Stimulated activated CD4-positive, alpha-beta T cell treated with anti-CD3 and anti-CD28 coated beads, Interleukin-15, amount 100 ng/mL, for 24 hours (primary cell): ENCODE measurements around the gene LIN37.

ENCODE experiments used
- DNase-seq: peaks from one replicate; pipeline ENCODE4 v3.0.0-alpha.2; 2020

LIN37 gene

DNA sequence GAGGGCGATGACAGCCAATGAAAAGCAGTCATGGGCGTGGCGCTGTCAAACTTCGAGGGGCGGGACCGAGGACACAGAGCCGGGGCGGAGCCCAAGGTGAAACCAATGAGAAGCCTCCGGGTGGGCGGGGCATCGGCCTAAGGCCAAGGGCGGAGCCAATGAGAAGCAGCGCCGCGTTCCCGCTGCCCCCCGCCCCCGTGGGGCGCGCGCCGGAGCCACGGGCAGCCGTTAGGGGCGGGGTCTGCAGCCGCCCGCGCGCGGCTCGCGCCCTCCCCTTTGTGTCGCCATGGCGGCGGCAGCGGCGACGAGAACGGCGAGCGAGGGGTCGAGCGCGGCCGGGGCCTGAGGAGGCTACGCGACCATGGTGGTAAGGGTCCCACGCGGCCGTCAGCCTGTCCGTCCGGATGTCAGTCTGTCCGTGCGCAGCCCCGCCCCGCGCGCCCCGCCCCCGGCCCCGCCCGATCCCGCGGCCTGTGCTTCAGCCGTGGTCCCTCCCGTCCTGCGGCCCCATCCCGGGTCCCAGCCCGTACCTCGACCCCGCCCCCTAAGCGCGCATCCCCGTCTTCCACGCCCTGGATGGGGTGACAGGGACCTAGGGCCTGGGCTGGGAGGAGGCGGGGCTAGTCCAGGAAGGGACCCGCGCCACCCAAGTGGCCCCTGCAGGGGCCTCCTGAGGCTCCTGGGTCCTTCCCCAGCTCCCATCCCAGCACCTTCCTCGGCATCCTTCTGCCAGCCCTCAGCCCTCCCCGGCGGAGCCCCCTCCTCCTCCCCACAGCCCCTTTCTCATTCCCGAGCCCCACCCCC, 27.1 kb downstream of the LIN37 start, which contains the start of gene ARHGAP33:
ARHGAP33 (plus strand) TSS at position 267 of the 804 bp plus-strand sequence; CDS start at position 362, 95 bp downstream.
- DNase-seq: peak; percentile 100

DNA sequence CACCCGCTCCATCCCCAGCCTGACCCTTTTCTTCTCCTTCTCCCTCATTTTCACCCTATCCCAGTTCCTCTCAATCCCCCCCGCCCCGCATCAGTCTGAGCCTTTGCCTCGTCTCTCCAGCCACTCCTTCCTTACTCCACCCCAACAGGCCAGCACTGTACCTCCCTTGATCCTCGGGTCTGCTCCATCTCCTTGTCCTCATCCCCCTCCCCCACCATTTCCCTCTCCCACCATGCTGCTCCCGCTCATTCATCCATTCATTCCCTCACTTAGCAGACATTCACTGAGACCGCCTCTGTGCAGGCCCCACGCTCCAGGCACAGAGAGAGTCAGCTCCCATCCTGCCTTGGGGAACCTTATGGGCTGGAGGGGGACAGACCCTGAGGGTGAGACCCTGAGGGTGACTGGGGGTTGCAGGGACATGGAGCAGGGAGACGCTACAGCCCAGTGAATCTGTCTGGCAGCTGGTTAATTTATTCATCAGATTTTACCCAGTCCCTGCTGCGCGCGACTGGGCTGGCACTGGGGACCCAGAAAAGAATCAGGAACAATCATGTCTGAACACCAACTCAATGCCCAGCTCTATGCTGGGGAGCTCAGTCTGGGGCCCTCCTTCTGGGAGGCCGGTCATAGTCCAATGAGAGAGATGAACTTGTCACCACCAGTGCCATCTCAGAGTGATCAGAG, 27.9 kb downstream of the LIN37 start:
- DNase-seq: no peak

DNA sequence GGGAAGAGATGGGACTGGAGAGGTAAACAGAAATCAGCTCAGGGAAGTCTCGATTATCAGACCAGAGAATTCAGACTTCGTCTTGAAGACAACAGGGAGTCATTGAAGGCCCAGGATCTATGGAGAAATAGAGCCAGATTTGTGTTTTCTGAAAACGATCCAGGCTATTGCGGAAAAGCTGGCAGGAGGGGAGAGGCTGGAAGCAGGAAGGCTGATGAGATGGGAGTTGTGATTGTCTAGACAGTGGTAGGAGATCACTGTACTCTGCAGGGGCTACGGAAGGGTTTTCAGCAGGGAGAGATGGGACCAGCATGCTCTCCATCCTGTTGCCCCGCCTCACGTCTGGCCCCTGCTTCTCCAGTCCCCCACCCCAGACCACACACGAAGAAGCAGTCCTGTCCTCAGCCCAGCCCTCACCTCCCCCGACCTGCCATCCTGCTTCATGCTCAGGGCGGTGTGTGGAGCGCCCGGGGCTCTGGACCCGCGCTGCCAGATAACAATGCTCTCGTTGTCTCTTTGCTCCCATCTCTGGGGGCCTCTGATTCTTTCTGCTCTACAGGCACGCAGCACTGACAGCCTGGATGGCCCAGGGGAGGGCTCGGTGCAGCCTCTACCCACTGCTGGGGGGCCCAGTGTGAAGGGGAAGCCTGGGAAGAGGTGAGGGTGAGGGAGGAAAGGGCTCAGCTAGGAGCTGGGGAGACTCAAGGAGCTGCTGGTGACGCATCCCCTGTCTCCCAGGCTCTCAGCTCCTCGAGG, 28.9 kb downstream of the LIN37 start:
- DNase-seq: no peak

DNA sequence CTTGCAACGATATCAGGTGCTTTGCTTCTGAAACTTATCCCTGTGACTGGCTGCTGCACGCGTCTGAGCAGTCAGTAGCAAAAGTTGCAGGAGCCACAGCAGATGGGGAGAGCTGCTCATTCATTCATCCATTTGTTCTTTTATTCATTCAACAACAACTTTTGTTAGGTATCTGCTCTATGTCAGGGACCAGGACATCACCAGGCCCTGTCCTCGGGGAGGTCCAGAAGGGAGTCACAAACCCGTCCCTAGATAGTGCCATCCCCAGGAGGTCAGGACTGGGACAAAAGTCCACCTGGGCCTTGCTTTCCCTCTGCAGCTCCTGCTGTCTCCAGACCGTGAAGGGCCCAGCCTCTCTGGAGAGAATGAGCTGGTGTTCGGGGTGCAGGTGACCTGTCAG, 29.6 kb downstream of the LIN37 start:
- no peak for DNase-seq

DNA sequence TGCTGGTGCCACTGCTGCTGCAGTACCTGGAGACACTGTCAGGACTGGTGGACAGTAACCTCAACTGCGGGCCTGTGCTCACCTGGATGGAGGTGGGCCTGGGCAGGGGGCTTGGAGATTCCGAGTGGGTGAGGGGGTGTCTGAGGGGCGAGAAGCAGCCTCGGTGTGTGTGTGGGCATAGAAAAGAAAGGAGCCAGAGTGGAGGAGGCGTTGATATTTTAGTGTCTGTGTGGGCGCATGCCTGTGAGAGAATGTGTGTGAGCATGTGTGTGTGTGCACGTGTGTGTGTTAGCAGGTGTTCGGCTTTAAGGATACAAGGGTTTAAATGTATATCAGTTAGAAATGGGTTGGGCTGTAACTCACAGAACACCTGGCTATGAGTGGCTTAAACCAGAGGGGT, 30.7 kb downstream of the LIN37 start:
- DNase-seq: no peak

DNA sequence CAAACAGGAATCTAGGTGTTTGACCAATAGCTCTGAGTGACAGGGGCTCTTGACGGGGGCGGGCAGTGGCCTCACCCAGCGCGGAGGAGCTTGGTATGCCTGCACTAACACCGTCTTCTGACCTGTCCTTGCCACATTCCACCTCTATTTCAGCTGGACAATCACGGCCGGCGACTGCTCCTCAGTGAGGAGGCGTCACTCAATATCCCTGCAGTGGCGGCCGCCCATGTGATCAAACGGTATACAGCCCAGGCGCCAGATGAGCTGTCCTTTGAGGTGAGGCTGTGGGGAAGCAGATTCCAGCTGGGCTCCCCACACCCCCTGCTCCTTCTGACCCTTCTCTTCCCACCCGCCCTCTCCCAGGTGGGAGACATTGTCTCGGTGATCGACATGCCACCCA, 31.7 kb downstream of the LIN37 start:
- DNase-seq: no peak

DNA sequence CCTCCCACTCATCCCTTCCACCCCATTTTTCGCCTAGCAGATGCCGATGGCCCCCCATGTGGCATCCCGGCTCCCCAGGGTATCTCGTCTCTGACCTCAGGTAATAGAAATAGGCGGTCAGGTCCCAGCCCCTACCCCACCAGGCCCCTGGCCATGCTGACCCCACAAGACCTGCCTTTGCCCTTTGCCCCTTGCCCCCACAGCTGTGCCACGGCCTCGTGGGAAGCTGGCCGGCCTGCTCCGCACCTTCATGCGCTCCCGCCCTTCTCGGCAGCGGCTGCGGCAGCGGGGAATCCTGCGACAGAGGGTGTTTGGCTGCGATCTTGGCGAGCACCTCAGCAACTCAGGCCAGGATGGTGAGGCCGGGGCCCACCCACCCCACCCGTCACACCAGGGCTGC, 32.3 kb downstream of the LIN37 start:
- no peak for DNase-seq

DNA sequence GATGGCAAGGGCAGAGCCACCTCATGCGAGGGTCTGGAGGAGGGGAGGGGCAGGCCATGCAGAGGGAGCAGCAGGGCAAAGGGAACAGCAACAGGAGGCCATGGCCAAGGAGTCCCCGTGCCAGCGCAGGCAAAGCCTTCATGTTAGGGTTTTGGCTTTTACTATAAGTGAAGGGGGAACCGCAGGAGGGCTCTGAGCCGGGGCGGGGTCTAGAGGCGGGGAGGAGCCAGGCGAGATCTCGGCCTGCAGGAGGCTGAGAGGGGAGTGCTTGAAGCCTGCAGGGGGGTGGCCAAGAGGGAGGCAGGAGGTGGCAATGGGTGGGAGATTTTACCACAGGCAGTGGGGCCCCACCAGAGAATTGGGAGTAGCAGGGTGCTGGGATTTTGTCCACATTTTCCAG, 33.3 kb downstream of the LIN37 start:
- DNase-seq: no peak

DNA sequence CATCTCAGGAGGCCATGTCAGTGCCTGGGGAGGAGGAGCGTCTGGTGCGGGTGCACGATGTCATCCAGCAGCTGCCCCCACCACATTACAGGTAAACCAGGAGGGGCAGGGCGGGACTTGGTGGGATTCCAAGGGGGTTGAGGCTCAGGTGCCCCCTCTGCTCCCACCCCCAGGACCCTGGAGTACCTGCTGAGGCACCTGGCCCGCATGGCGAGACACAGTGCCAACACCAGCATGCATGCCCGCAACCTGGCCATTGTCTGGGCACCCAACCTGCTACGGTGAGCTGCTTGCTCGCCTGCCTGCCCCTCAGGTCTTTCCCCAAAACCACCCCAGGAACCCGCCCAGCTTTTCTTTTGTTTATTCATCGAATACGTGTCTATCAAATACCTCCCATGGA, 34.2 kb downstream of the LIN37 start:
- DNase-seq: no peak

DNA sequence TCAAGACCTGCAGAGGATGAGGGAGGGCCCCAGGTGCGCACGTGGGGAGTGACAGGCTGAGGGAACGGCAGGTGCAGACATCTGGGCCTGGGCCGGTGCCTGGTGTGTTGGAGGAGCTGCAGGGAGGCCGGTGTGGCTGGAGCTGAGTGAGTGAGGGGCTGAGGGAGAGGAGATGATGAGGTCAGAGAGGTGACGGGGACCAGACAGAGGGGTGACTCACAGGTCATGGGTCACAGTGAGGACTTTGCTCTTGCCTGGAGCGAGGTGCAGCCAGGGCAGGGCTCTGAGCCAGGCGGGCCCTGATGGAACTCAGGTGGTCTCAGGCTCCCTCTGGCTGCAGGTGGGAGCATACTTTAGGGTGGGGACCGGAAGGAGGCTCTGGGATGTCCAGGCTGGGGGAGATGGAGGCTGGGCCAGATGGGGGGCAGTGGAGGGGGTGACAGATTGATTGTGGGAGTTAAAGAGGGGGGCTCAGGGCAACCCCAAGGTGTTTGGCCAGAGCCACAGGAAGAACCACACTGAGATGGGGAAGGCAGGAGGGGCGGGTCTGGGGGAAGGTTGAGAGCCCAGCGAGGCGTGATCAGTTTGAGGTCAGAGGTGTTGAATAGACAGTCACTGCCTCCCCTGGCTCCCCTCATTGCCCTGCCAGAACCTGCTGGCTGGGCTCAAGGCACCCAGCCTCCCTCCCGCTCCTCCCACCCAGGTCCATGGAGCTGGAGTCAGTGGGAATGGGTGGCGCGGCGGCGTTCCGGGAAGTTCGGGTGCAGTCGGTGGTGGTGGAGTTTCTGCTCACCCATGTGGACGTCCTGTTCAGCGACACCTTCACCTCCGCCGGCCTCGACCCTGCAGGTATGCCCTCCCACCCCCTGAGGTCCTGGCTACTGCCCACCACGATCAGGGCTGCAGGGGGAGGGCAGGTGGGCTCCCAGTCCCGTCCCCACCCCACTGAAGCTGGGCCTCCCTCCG, 35.4 kb downstream of the LIN37 start:
- no peak for DNase-seq

DNA sequence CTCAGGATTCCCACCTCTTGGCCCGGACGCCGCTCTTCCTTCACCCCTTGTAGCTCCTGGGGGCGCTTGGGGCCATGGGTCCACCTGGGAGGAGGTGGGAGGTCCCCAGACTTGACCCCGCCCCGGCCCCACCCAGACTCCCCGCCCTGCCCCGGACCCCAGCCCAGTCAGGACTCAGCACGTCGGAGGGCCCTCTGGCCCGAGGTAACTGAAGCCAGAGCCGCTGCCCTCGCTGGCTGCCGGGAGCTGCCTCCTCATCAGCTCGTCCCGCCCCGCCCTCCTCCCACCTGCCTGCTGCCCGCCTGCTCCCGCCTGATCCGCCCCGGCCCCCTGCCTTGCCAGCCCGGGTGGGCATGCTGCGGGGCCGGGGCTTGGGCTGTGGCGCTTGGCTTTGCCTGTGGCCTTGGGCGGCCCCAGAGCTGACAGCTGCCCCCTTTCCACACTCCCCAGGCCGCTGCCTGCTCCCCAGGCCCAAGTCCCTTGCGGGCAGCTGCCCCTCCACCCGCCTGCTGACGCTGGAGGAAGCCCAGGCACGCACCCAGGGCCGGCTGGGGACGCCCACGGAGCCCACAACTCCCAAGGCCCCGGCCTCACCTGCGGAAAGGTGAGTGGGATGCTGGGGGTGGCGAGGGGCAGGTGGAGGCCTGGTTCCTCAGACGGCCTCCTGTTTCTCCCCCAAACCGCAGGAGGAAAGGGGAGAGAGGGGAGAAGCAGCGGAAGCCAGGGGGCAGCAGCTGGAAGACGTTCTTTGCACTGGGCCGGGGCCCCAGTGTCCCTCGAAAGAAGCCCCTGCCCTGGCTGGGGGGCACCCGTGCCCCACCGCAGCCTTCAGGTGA, 36.3 kb downstream of the LIN37 start:
- no peak for DNase-seq

DNA sequence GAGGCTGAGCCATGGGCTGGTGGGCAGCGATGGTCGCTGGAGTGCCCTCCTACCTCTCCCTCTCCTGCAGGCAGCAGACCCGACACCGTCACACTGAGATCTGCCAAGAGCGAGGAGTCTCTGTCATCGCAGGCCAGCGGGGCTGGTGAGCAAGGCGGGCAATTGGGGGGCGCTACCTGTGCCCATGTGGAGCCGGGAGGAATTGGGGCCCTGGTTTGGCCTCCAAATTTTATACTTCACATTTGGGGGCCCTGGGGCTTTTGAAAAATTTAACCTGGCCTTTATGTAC, 36.9 kb downstream of the LIN37 start:
- DNase-seq: no peak

DNA sequence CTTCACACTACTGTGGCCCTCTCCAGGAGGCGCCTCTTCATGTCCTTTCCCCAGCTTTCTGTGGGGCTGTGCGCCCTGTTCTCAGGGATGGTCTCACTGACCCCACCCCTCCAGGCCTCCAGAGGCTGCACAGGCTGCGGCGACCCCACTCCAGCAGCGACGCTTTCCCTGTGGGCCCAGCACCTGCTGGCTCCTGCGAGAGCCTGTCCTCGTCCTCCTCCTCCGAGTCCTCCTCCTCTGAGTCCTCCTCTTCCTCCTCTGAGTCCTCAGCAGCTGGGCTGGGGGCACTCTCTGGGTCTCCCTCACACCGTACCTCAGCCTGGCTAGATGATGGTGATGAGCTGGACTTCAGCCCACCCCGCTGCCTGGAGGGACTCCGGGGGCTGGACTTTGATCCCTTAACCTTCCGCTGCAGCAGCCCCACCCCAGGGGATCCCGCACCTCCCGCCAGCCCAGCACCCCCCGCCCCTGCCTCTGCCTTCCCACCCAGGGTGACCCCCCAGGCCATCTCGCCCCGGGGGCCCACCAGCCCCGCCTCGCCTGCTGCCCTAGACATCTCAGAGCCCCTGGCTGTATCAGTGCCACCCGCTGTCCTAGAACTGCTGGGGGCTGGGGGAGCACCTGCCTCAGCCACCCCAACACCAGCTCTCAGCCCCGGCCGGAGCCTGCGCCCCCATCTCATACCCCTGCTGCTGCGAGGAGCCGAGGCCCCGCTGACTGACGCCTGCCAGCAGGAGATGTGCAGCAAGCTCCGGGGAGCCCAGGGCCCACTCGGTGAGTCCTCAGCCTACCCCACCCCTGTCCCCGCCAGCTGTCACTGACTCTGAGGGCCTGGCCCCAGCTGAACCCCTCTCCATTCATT, 38.2 kb downstream of the LIN37 start:
- DNase-seq: no peak

DNA sequence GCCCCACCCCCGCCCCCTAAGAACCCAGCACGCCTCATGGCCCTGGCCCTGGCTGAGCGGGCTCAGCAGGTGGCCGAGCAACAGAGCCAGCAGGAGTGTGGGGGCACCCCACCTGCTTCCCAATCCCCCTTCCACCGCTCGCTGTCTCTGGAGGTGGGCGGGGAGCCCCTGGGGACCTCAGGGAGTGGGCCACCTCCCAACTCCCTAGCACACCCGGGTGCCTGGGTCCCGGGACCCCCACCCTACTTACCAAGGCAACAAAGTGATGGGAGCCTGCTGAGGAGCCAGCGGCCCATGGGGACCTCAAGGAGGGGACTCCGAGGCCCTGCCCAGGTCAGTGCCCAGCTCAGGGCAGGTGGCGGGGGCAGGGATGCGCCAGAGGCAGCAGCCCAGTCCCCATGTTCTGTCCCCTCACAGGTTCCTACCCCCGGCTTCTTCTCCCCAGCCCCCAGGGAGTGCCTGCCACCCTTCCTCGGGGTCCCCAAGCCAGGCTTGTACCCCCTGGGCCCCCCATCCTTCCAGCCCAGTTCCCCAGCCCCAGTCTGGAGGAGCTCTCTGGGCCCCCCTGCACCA, 38.9 kb downstream of the LIN37 start:
- DNase-seq: no peak

DNA sequence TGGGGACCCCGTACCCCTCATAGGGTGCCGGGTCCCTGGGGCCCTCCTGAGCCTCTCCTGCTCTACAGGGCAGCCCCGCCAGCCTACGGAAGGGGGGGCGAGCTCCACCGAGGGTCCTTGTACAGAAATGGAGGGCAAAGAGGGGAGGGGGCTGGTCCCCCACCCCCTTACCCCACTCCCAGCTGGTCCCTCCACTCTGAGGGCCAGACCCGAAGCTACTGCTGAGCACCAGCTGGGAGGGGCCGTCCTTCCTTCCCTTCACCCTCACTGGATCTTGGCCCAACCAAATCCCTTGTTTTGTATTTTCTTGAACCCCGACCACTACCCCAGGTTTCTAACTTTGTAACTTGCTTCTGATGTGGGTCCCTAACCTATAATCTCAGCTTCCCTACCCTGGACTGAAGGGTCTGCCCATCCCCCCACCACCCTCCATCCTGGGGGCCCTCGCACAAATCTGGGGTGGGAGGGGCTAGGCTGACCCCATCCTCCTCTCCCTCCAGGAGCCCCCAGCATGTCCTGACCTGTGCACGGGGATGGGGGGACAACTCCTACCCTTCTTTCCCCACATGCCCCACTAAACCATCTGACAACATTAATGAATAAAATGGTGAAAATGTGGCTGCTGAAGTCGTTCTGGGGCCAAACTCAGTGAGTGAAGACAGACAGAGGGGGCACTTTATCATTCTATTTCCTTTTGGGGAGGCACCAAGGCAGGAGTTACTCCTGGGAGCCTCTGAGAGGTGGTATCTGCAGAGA, 40.0 kb downstream of the LIN37 start:
- no peak for DNase-seq

DNA sequence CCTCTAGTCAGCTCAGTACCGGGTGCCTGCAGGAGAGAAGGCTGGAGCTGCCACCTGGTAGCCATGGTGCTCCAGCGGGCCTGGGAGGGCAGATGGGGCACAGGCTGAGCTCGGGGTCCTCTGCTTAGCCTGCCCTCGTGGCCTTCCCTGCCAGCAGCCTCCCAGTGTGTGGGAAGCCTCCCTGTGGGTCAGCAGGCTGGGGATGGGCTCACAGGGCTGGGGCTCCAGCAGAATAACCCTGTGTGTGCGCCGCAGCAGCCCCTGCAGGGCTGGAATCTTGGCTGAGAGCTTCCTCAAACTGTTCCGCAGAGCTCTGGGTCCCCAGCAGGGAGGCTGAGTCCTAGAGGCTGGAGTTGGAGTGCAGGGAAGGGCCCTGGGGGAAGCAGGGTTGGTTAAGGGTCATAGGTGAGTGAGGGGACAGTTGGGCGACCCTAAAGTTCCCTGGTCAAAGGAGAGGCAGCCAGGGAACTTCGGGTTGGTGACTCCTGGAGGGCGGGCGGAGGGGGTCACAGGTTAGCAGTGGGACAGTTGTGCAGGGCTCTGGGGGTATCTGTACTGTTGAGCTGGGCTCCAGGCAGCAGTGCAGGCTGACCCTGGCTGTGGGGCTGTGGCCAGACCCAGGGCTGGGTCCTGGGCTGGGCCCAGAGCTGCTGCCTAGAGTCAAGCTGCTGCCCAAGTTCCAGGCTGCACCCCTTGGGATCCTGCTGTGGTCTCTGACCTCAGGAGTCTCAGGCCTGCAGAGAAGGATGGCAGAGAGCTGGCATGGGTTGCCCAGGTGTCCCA, 41.0 kb downstream of the LIN37 start:
- no peak for DNase-seq

DNA sequence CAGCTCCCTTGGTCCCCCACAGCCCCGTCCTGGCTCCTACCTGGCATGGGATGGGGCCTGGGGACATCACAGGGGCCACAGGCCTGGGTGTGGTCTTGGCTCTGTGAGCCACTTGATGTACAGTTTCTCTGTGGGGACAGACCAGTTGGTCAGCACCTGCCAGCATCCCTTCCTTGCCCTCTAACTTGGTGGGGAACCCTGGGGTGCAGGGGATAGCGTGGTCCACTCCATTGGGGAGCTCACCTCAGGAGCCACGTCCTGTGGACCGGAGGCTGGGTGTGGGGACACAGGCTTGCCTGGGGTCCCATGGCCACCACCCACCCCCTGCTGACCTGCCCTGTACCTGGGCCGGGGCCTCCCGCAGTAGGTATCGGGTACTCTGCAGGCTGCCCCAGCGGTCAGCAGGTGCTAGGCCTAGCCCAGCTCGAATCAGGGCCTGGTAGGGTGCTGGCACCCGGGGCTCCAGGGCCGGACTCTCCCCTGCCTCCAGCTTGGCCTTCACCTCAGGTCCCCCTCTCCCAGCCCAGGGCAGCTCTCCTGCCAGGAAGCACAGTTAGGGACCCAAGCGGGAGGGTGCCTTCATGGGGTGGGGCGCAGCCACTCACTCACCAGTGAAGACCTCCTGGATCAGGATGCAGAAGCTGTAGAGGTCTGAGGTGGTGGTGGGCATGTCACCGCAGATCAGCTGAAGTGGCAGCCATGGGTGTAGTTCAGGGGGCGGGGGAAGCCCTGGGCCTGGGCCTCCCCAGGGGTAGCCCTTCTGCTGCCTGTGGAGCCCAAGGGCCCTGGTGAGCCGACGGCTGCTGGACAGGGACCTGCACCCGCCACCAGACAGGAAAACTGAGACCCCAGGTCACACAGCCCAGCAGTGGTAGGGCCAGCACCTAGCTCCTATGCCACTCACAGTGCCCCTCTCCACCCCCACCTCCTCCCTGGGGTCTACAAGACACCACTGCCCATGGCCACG, 41.9 kb downstream of the LIN37 start:
- DNase-seq: no peak
